GM12865 (cell line): ENCODE results near the gene ARMH3.

Experiments used
- DNase-seq: peaks from one replicate; pipeline ENCODE4 v3.0.0; 2010; ENCODE audit warnings: low read depth
- H3K4me3 ChIP-seq: 2 replicates; pipeline ENCODE4 v1.5.1; 2011; ENCODE audit warnings: mild to moderate bottlenecking, low read depth, low read length, control low read depth
- TF ChIP-seq, protein P1 (sequence below): IDR thresholded peaks from 2 replicates; pipeline ENCODE4 v1.5.1; 2011; ENCODE audit warnings: low read length, control low read depth, low read depth, inconsistent platforms; ENCODE audit not compliant: insufficient read depth; ENCODE audit errors: missing control alignments

ARMH3 gene

GRCh38 chr10:101848408-101848807 is 207.6 kb downstream of the ARMH3 start:
- H3K4me3 ChIP-seq: no peak overlapping the region
- TF ChIP-seq, protein P1, sequence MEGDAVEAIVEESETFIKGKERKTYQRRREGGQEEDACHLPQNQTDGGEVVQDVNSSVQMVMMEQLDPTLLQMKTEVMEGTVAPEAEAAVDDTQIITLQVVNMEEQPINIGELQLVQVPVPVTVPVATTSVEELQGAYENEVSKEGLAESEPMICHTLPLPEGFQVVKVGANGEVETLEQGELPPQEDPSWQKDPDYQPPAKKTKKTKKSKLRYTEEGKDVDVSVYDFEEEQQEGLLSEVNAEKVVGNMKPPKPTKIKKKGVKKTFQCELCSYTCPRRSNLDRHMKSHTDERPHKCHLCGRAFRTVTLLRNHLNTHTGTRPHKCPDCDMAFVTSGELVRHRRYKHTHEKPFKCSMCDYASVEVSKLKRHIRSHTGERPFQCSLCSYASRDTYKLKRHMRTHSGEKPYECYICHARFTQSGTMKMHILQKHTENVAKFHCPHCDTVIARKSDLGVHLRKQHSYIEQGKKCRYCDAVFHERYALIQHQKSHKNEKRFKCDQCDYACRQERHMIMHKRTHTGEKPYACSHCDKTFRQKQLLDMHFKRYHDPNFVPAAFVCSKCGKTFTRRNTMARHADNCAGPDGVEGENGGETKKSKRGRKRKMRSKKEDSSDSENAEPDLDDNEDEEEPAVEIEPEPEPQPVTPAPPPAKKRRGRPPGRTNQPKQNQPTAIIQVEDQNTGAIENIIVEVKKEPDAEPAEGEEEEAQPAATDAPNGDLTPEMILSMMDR: no peak
- no peak for DNase-seq

- H3K4me3 ChIP-seq: no peak overlapping the region
- TF ChIP-seq, protein P1: no peak
- DNase-seq: no peak
These were observed 210.1 kb downstream of the ARMH3 start for GRCh38 chr10:101845893-101846292.

GRCh38 chr10:101843032-101844021 is 212.6 kb downstream of the ARMH3 start, which contains the start of gene KCNIP2:
TSS of gene KCNIP2 (minus strand) at chr10:101843800. CDS start at chr10:101843568, 232 bp downstream.
- H3K4me3 ChIP-seq: peak within 1 kb of the TSS; percentile 50
- TF ChIP-seq, protein P1: peak; percentile 65
- DNase-seq: peak; percentile 70

- TF ChIP-seq, protein P1: no peak
- H3K4me3 ChIP-seq: no peak overlapping the region
- no peak for DNase-seq
These were observed 214.1 kb downstream of the ARMH3 start for GRCh38 chr10:101841826-101842225.

GRCh38 chr10:101840741-101841453 is 215.1 kb downstream of the ARMH3 start:
- DNase-seq: peak; percentile 92
- TF ChIP-seq, protein P1: peak; percentile 99
- H3K4me3 ChIP-seq: peak overlapping the region; percentile 62

DNA sequence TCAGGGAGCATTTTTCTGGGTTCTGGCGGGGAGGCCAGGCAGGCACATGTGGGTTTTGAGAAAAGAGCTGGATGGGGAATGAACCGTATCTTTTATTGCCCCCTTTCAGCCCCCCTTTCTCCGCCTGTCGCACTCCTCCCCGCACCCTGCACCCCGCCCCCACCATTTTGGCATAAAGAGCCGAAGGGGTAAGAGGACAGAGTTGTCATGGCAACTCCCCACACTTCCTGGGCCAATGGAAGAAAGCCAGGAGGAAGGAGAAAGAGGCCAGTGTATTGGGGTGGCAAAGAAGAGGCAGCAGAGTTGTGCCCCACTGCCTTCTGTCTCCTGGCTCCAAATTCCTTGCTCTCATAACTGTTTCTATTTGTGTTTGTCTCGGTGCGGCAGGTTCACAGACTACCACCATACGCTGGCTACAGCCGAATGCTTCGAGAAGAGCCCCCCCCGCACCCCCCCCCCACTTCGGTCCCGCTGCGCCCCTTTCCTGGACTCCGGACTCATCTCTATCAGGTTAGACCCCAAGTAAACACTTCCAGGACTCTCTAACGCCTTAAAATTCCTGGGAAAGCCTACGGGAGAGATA is 215.8 kb downstream of the ARMH3 start:
- DNase-seq: peak; percentile 47
- TF ChIP-seq, protein P1: no peak
- peak overlapping the region; percentile 62 for H3K4me3 ChIP-seq
